ENCODE measurements around the gene ZKSCAN7.
"Not testable (repeated sequence)": the region's sequence is repeated elsewhere in the genome, so short reads cannot be mapped to it uniquely, and the experiment has no call there.

The ZKSCAN7 gene

DNA sequence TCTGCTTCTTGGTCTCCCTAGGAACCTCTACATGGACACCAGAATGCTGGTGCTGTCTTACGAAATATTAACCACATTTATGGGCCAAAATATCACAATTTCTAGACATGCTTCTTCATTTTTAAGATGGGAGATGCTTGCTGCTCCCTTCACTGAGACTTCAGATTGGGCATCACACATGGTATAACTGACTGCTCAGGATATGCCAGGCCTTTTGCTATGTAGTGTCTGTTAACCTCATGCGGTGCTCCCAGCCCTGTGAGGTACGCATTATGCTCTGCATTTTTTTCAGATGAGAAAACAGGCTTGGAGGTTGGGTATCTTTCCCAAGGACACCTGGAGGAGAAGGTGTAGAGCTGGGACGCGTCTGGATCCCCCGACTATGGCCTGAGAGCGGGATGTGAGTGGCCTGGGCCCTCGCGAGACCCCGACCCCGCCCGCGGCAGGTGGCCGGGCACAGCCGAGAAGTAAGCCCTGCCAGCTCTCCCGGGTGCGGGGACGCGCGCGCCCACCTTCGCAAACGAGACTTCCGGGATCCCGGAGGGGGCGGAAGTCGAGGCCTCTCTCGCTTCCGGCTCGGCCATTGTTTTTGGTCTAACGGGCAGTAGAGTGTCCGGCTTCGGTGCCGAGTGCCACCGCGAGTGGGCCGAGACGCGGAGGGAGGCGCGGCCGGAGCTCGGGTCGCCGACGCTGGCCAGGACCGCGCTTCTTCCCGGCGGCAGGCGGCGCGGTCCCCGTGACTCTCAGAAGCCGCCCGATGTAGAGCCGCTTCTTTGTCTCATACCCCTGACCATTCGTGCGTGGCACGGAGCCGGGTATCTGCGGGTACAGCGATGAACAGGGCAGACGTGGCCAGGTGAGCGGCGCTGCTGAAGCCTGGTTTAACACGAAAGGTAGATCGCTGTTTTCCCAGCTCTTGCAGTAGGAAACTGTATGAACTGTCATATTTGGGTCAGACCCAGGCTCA is at the start of gene ZKSCAN7:
Gene ZKSCAN7, plus strand, starts transcription at position 568 of the 967 bp plus-strand sequence. CDS start 1,855 bp downstream, outside the sequence.
- DNase-seq (ENCODE audit: low read depth) = peak; percentile 27

DNA sequence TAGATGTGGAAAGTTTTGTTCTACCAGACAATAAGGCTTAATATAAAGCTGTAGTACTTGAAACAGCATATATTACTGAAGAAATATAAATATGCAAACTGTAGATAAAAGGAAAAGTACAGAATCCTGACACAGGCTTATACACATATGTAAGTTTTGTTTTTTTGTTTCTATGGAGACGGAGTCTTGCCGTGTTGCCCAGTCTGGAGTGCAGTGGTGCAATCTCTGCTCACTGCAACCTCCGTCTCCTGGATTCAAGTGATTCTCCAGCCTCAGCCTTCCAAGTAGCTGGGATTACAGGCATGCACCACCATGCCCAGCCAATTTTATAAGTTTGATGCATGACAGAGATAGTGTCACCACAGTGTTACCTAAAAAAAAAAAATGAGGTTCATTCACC is 48.4 kb upstream of the ZKSCAN7 start:
- no peak for DNase-seq (ENCODE audit: low read depth)

DNA sequence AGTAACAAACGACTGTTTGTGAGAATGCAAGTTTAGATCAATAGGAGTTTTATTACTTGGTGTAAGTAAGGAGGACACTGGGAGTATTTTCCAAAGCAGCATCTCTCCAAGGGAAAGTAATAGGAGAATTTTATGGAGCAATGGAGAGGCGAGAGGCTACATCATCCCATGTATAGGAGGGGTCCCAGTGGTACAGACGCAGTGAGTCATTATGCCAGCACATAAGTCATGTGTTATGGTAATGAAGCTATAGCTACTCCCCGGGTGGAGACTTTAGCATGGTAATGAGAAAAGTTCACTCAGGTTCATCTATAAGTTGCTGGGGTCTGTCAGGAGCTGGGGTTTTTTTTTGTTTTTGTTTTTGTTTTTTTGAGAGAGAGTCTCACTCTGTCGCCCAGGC is 48.0 kb upstream of the ZKSCAN7 start:
- no peak for DNase-seq (ENCODE audit: low read depth)

DNA sequence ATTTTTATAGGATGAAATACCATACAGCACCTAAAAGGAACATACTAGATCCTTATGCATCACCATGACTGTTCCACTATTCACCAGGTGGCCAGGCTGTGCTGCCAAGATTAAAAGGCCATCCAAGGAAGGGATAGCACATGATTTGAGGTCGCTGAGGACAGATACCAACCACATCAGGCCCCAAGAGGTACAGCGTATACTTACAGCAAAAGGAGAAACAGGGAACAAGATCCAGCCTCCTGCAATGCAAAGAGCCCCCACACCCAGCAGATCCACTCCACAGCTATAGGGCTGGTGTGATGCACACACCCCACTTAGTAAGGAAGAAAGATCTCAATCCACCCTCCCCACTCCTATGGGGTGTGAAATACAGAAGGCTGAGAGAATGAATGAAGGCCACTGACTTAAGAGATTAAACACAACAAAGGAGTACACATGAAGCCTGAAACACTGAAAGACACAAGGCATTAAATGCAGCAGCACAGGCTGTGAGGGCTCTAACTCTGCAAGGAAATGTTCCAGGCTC is 45.5 kb upstream of the ZKSCAN7 start:
- no peak for DNase-seq (ENCODE audit: low read depth)

DNA sequence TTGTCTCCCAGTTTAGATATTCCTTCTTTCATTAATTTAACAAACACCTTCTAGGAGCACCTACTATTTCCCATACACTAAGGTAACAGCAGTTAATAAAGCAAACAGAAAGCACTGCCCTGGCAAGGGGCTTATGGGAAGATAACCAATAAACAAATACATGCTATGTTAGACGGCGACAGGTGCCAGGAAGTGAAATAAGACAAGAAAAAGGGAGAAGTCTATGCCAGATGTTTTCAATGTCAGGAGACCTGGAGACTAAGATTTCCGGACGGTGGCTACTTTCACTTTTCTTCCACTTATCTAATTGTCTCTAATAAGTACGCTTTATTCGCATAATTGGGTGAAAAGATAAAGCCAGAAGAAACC is 45.0 kb upstream of the ZKSCAN7 start:
- no peak for DNase-seq (ENCODE audit: low read depth)

DNA sequence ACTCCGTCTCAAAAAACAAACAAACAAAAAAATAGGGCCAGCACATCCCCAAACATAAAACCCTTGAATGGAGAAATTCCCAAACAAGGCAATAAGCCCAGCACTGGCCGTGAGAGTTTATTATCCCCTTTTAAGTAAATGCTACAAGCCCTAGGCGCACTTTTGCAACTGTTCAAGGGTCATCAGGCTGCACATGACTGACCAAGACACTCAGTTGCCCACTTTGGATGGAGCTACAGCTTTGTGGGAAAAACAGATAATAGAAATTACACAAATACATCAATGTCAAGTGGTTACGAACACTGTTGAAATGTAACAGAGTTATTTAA is 43.8 kb upstream of the ZKSCAN7 start:
- DNase-seq (ENCODE audit: low read depth) = no peak

DNA sequence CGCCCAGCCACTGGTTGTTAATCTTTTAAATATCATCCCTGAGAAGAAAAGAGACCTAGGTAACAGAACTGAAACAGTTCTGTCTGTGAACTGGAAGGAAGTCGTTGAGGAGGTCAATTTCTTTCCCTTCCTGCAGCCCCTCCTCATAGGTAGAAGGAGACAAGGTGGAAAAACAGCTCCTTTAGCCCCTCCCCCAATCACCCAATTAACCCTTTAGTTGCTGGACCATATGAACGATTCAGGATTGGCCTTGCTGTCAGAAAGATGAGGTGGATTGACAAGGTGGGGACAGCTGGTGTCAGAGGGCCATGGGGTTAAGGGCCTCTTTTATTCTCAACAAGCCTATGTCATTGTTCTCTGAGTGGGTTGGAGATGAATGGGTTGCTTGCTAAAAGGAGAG is 41.5 kb upstream of the ZKSCAN7 start:
- DNase-seq (ENCODE audit: low read depth) = no peak

DNA sequence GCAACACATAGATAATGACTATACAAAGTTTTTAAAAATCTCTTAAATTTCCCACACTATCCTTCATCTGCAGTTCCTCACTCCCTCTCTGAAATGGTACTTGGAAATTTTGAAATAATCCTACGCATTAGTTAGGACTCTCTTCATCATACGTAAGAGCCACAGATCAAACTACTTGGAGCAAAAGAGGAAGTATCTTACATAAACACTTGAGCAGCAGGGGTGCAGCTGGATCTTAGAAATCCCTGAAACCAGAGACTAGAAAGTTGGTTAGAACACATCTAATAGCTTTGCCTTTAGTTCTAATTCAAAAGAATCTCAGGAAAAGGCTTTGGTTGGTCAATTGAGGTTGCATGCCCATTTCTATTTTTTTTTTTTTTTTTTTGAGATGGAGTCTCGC is 38.8 kb upstream of the ZKSCAN7 start:
- DNase-seq (ENCODE audit: low read depth) = no peak

DNA sequence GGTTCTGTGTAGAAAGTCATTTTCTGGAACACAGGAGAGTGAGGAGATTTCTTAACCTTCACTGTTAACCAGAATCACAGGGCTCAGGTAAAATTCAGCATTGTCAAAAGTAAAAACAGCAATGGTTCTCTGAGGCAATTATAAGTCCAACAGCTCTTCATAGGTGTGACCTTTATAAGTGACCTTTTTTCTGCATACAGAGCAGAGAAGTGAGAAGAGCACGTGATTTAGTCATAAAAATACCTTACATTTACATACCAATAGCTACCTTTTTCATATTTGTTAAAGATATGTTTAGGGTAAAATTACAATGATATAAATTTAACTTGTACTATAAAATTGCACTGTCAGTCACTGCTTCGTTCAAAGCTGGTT is 36.2 kb upstream of the ZKSCAN7 start:
- DNase-seq (ENCODE audit: low read depth) = no peak

DNA sequence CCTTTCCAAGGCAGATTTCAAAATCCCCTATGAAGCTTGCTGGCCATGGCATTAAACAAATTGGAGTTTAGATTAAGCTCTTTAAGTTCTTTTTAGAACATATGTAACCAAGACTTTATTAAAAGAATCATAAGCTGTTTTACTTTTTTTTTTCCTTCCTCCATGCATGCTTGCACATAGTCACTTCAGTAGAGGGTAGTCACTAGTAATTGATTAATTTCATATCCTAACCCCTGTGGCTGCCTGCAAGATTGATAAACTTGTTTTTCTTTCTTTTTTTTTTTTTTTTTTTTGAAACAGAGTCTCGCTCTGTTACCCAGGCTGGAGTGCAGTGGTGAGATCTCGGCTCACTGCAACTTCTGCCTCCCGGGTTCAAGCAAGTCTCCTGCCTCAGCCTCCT is 33.3 kb upstream of the ZKSCAN7 start:
- no peak for DNase-seq (ENCODE audit: low read depth)

DNA sequence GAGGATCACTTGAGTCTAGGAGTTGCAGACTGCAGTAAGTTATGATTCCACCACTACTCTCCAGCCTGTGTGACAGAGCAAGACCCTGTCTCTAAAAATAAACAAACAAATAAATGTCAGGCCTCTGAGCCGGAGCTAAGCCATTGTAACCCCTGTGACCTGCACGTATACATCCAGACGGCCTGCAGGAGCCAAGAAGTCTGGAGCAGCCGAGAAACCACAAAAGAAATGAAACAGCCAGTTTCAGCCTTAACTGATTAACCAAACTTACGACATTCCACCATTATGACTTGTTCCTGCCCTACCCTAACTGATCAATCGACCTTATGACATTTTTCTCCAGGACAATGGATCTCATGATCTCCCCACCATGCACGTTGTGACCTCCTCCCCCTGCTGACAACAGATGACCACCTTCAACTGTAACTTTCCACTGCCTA is 32.5 kb upstream of the ZKSCAN7 start:
- DNase-seq (ENCODE audit: low read depth) = no peak

DNA sequence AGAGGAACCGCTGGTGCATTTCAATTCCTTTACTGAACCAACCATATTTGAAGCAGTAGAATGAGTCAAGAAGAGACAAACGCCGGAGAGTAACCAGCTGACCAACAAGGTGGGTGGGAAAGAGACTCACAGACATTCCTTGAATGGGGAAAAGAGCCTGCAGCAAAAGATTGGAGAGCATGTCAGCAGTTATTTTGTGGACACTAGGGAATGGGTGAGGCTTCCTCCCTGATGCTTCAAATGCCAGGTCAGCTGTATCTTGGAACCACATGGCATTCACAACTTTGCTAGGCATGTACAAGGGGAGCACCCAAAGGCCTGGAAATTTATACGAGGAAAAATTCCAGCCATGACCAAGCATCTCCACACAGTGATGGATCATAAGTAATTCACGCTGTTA is 29.9 kb upstream of the ZKSCAN7 start:
- no peak for DNase-seq (ENCODE audit: low read depth)

DNA sequence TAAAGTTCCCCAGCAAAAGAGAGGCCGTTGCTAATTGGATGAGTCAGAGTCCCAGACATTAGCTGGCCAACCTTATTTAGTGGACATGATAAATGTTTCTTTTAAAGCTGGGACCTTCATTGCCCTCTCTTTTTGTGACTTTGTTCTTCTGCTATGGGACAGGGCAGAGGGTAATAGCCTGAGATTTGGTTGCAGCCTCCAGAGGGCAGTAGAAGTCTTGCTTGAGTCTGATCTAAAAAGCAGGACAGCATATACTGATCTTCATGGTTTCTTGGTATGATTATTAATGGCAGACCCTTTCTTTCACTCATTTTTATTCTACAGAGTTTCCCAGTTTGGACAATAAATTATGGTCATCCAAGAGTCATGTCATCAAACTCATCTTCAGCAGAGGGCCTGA is 25.1 kb upstream of the ZKSCAN7 start:
- no peak for DNase-seq (ENCODE audit: low read depth)

DNA sequence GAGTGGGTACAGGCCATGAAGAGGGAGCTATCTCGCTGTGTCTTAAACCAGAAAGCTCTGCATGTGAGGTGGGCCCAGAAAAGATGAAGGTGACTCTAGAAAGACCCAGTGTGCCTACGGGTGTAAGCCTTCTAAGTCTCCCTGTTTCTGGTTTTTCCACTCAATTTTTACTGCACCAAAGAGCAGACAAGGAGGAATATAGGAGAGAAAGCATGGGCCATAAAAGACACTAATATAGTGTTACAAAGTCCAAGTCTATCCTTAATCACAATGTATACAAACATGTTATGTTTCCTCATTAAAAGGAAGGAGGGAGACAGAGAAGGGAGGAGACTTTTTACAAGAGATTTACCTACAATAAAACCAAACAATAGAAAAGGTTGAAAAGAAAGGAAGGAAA is 24.1 kb upstream of the ZKSCAN7 start:
- DNase-seq (ENCODE audit: low read depth) = no peak

DNA sequence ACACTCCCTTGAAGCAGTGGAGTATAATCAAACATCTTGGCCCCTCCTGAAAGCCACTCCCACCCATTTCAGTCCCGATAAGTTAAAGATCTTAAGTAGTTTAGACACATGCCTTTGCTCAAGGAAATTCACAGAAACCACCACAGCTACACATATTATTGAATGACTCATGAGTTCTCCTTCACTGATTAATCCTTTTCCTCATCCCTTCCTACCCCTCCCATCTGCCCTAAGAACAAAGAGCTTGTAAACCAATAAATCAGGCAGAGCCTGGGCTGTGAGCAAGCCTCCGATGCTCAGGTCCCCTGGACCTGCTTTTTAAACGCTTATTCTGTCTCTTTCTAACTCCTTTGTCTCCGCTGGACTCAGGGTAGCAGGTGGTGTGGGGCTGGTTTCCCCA is 20.3 kb upstream of the ZKSCAN7 start:
- DNase-seq (ENCODE audit: low read depth) = not testable (repeated sequence)

DNA sequence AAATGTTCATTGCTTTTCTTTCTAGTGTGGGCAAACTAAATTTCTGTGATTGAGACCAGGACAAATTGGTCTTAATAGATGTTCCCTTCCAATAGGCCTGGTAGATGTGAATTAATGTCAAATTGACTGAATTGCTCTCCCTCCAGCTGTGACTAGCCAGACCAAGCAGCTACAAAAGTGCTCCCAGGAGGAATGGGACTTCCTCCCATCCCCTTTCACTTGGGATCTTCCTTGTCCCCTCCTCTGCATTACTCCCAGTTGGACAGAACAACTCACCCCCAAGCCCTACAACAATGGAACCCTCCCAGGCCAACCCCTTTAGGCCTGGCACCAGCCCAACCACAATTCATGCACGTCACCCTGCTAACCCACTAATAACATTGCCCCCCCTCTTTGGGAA is 19.6 kb upstream of the ZKSCAN7 start:
- DNase-seq (ENCODE audit: low read depth) = no peak

DNA sequence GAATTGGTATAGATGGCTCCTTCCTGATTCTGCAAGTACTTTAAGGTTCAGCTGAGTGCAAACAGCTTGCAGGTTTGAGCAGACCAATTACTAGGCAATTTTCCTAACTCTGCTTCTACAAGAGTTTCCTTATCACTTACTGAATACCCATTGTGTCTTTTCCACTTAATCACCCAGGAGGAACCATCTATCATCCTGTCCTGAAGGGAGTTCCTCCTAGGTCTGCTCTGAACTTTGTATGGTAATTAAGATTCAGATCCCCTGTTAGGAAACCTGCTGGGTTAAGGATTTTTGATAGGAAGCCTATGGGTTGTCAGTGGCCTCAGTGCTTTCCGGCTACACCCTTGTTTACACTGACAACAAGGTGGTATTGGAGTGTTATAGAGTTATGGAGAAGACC is 10.2 kb upstream of the ZKSCAN7 start:
- DNase-seq (ENCODE audit: low read depth) = not testable (repeated sequence)

DNA sequence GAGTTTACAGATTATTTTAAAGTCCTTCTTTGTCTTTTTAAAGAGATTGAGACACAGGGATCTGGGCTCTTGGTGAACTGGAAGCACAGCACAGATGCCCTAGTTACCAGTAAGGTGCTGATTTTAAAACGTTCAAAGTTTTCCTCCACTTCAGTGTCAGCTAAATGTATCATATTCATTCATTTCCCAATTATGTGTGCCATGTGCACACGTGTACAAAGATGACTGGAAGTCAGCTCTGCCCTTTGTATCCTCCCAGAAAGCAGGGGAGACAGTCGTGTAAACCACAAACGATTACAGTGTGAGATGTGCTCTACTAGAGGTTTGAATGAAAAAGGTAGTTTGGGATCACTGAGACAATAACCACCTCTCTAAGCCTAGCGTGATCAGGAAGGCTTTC is 730 bp downstream of the ZKSCAN7 start:
- DNase-seq (ENCODE audit: low read depth) = no peak

DNA sequence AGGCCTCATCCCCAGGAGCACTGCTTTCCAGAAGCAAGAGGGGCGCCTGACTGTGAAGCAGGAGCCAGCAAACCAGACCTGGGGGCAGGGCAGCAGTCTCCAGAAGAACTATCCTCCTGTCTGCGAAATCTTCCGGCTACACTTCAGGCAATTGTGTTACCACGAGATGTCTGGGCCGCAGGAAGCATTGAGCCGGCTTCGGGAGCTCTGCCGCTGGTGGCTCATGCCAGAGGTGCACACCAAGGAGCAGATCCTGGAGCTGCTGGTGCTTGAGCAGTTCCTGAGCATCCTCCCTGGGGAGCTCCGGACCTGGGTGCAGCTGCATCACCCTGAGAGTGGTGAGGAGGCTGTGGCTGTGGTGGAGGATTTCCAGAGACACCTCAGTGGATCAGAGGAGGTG is 2.1 kb downstream of the ZKSCAN7 start:
- no peak for DNase-seq (ENCODE audit: low read depth)

DNA sequence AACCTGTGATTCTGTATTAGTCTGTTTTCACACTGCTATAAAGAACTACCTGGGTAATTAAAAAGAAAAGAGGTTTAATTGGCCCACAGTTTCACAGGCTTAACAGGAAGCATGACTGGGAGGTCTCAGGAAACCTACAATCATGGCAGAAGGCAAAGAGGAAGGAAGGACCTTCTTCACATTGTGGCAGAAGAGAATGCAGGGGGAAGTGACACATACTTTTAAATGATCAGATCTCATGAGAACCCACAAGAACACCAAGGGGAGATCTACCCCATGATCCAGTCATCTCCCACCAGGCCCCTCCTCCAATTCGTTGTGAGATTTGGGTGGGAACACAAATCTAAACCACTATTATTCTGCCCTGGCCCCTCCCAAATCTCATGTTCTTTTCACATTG is 6.1 kb downstream of the ZKSCAN7 start:
- DNase-seq (ENCODE audit: low read depth) = no peak

DNA sequence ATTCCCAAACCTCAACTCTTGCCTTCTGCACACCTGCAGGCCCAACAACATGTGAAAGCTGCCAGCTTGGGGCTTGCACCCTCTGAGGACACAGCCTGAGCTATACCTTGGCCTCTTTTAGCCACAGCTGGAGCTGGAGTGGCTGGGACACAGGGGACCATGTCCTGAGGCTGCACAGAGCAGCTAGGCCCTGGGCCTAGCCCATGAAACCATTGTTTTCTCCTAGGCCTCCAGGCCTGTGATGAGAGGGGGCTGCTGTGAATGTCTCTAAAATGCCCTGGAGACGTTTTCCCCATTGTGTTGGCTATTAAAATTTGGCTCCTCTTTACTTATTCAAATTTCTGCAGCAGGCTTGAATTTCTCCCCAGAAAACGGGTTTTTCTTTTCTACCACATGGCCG is 7.2 kb downstream of the ZKSCAN7 start:
- no peak for DNase-seq (ENCODE audit: low read depth)

DNA sequence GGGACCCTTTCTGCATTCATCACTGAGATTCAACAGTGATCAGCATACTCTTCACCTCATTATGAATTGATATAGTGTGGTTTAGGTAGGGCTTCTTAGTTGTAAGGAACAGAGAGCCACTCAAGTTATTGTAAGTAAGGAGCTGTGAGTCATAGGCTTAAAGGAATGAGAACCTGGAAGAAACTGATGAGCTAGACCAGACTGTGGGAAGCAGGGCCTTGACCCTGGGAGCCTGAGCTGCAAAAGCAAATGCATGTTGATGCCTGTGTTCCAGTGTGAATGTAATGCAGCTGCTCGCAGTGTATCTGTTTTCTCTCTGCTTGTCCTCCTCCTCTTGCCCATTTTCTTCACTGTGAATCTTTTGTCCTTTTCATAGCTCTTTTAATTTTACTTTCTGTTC is 13.6 kb downstream of the ZKSCAN7 start:
- DNase-seq (ENCODE audit: low read depth) = no peak

DNA sequence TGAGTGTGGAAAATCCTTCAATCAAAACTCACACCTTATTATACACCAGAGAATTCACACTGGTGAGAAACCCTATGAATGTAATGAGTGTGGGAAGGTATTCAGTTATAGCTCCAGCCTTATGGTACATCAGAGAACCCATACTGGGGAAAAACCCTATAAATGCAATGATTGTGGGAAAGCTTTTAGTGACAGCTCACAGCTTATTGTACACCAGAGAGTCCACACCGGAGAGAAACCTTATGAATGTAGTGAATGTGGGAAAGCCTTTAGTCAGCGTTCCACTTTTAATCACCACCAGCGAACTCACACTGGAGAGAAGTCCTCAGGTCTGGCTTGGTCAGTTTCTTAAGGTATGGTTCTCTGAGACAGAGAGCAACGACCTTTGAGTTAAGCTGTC is 16.0 kb downstream of the ZKSCAN7 start:
- DNase-seq (ENCODE audit: low read depth) = no peak

DNA sequence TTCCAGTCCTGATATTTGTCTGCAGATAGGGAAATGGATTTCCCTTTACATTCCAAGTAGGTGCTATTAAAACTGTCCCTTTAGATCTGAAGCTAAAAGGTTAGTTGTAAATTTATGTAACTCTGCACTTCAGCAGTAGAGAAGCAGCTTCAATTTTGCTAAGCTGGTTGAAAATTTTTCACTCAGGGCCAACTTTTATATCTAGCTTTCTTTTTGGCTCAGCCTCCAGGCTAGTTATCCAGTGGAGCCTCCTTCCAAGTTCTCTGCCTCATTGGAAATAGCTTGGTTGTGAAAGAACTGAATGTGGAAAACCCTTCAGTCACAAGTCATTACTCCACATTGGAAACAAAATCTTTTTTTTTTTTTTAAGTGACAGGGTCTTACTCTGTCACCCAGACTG is 21.6 kb downstream of the ZKSCAN7 start:
- no peak for DNase-seq (ENCODE audit: low read depth)

All from activated T-helper 1 cell treated with Interleukin-2 at 50 U/mL for 16 hours (primary cell).